Activated naive CD4-positive, alpha-beta T cell treated with Interleukin-2 at 50 U/mL for 16 hours (primary cell): Measurements from ENCODE around the gene ATIC.

Experiments used
- DNase-seq: peaks from one replicate; pipeline ENCODE4 v3.0.0-alpha.2; 2020

ATIC gene

DNA sequence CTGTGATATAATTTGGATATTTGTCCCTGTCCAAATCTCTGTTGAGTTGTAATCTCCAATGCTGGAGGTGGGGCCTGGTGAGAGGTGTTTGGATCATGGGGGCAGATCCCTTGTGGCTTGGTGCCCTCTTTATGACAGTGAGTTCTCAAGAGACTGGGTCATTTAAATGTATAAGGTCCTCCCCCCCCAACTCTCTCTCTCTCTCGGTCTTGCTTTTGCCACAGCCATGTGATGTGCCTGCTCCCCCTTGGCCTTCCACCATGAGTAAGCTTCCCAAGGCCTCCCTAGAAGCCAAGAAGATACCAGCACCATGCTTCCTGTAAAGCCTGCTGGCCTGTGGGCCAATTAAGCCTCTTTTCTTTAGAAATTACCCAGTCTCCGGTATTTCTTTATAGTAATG lies 65.4 kb downstream of the ATIC start:
- no peak for DNase-seq

DNA sequence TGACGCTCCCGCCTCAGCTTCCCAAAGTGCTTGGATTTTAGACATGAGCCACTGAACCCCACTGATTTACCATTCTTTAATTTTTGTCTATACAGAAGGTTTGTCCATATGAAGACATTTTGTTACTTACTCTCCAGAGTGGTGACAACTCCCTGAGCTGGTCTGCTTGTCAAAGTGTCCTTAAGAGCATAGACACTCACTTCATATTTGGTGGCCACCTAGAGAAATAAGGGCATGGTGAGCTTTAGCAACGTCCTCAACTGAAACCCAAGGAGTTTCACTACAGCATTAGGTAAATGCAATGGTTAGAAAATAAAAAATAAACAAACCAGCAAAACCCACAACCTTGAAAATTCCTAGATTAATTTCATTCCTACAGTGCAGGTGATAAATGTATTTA lies 66.2 kb downstream of the ATIC start:
- no peak for DNase-seq

DNA sequence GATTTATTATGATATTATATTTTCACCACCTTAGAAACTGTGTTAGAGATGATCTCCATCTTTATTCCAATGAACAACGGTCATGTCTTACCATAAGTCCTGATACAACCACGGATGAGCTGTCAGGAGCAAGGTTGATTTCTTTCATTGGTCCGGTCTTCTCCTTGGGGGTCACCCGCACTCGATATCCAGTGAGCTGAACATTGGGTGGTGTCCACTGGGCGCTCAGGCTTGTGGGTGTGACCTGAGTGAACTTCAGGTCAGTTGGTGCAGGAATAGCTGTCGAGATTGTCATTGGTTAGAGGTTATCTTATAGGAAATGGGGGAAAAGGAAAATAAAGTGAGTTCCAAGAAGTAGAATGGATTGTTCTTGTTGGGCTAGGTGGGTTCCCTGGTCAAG lies 67.2 kb downstream of the ATIC start:
- no peak for DNase-seq

DNA sequence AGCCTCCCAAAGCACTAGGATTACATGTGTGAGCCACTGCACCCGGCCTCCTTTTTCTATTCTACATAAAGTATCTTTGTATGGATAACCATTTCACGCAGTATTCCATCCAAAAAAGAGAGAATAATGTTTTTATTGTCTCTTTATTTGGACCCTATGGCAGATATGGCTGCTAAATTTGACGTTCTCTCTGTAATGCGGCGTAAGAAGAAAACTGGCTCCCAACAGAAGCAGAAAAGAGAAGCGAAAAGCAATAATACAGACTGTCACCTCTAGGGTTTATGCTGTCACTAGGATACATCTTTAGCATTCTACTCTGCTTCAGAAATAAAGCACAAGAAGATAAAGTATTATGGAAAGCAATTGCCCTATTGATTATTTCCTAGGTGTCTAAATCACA lies 68.1 kb downstream of the ATIC start:
- no peak for DNase-seq

DNA sequence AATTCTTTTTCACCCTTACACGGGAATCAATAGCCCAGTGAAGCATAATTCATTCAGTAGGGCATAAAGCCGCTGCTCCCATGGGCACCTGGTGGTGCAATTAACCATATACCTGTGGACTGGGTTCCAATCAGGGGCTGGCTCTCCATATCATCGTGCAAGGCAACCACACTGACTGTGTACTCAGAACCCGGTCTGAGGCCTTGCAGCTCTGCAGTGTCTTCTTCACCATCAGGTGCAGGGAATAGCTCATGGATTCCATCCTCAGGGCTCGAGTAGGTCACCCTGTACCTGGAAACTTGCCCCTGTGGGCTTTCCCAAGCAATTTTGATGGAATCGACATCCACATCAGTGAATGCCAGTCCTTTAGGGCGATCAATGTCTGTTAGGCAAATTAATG lies 68.8 kb downstream of the ATIC start:
- DNase-seq, result no peak

DNA sequence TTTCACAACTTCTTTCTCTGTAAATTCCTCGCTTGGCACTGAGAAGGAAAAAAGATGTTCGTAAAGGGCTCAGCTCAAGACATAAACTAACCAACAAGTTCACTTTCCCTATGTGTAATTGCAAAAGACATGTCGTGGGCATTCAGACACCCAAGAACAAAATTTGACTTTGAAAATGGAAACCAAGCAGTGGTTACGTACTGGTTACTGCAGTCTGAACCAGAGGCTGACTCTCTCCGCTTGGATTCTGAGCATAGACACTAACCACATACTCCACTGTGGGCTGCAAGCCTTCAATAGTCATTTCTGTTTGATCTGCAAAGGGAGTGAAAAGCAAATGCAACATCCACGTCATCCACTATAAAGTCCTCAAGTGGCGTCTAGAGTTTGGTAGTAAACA lies 70.2 kb downstream of the ATIC start:
- DNase-seq, result no peak

DNA sequence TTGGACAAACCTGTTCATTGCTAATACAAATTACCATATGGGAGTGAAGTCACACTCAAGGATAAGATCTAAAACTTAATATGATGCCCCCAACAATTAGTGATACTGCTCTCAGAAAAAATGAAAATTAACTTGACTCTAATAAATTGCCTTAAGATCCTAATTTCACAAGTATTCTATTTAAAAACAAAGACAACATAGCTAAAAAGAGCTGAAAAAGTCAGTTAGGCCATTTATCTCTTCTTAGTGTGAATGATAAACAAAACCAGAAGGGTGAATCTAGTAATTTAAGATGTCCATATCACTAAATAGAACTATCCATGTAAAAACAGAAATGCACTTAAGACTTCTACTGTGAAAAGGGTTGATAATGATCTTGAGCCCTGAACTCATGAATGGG lies 70.6 kb downstream of the ATIC start:
- DNase-seq, result no peak

DNA sequence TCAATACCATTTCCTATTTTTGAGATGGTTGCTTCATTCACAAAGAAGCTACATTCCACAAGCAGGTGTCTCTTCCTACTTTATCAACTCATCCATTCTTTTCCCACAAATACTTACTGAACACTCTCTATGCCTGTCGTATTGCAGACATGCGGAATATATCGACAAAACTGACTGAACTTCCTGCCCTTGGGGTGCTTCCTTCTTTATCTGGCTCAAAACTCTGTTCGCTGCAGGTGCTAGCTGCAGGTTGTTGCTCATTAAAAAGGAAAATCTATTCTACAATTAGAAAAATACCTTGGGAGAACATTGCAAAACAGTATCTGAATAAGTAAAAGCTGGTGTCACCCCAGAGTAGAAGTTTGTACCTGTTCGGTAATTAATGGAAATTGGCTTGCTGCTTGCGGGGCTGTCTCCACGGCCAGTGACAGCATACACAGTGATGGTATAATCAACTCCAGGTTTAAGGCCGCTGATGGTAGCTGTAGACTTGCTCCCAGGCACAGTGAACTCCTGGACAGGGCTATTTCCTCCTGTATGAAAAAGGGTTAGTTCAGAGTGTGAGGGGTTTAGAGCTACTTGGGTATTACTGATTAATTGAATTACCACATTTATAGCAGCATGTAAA lies 71.9 kb downstream of the ATIC start:
- DNase-seq, result no peak

DNA sequence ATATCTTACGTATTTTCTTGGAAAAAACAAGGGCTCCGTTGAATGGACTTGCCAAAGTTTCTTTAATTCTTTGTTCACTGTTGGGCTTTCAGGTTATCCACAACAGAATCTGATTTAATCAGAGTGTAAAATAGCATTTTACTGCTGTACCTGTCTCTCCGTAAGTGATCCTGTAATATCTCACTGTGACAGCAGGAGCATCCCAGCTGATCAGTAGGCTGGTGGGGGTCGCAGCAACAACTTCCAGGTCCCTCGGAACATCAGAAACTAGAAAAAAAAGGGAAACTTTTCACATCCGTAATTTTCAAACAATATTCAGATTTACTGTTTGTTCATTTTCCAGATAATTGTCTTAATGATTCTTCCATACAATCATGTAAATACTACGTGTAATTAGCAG lies 72.9 kb downstream of the ATIC start:
- no peak for DNase-seq

DNA sequence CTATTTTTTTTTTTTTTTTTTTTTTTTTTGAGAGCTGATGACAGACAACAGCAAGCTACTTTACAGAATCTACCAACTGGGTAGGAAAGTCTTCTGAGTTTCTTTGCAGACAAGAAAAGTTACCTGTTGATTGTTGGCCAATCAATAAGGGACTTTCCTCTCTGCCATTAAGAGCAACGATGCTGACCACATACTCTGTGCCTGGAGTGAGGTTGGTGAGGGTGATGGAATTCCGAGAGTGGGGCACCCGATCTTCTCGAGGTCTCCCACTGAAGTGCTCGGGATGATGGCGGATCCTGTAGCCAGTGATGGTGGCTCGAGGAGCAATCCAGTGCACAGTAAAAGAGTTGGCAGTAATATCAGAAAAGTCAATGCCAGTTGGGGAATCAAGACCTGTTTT lies 74.7 kb downstream of the ATIC start:
- no peak for DNase-seq

DNA sequence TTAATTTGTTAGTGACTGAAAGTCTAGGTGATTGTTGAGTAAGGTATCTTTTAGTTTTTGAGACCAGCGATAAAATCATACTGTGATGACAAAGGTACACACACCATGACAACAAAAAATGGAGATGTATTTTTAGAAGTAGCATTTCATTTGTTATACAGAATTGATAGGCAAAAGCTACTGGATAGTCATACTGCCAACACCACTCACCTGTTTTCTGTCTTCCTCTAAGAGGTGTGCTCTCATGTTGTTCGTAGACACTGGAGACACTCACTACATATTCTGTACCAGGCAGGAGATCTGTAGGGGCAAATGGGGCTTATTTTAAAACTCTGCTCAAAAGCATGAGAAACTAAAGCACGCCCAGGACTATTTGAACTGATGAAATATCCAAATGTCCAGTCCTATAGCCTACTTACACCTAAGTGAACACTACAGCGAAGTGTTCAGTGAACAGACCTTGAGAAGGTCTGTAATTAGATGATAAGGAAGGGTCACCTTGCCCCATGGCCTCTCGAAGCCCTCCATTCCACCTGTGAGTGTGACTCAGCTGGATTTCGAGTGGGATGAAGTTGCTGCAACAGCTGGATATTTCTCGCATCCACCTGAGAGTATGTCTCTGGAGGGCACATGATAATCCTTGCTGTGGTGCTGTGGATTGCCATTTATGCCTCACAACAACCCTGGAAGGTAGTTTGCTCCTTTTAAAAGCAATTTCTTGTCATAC lies 76.3 kb downstream of the ATIC start:
- DNase-seq, result no peak

DNA sequence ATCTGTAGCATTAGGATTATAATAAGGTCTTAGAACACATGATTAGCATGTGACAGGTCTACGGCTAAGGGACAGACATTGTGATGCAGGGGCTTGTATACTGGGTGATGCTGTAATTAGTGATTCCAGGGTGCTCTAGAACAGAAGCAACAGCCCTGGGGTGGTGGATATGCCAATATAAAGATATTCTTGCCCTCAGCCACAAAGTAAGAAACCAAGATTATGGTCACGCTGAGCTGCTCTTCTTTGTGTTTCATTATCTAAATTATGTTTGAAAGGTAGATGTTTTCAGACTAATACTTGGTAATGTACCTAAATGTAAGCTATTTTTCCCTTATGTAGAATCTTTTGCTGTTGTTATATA lies 78.7 kb downstream of the ATIC start:
- DNase-seq, result no peak

DNA sequence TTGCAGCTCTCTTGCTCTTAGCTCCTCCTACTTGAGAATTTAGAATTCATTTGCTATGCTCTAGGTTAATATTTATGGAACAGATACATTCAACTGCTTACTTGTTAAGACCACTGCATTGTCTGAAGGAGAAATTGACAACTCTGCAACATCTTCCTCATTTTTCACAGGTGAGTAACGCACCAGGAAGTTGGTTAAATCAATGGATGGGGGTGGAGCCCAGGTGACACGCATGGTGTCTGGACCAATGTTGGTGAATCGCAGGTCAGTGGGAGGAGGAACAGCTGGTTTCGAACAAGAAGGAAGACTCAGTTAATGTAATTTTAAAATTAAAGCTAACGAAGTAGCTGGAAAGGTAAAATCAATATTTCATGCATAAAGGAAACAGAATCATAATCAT lies 79.7 kb downstream of the ATIC start:
- no peak for DNase-seq

DNA sequence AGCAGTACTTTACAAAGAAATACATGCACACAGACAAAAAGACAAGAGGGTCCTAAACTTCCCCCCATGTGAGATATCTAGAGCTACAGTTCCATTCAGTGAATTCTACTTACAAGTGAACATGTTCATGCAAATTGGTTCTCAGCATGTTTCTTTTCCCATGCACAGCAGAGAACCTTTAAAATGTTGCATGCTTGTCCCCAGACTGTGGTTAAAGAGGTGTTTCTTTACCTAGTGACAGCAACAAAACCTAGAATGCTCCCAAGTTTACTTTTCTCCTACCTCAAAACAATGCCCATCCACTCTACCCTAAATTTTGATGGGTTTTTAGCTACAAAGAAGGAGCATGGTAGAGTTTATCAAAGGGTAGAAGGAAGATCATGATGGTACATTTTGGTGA lies 80.3 kb downstream of the ATIC start:
- no peak for DNase-seq

DNA sequence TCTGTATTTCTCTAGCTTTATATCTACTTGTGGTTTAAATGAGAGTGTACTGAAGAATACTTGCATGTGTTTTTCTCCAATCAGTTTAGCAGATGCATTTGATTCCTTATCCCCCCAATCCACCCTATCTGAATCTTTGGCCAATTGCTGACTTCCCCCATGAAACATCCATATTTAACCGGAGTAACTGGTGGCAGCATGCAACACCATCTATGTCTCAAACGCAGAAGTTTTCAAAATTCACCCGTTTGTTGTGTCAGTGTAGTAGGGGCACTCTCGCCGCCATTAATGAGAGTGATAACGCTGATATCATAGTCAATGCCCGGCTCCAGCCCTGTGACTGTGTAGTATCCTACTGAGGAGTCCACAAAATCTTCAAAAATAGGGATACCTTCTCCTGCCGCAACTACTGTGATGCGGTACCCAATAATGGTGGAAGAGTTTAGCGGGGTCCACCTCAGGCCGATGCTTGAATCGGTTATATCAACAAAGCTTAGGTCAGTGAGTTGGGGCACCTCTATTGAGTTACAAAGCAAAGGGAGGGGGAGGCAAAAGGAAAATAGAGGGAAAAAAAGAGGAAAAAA lies 80.9 kb downstream of the ATIC start:
- no peak for DNase-seq

DNA sequence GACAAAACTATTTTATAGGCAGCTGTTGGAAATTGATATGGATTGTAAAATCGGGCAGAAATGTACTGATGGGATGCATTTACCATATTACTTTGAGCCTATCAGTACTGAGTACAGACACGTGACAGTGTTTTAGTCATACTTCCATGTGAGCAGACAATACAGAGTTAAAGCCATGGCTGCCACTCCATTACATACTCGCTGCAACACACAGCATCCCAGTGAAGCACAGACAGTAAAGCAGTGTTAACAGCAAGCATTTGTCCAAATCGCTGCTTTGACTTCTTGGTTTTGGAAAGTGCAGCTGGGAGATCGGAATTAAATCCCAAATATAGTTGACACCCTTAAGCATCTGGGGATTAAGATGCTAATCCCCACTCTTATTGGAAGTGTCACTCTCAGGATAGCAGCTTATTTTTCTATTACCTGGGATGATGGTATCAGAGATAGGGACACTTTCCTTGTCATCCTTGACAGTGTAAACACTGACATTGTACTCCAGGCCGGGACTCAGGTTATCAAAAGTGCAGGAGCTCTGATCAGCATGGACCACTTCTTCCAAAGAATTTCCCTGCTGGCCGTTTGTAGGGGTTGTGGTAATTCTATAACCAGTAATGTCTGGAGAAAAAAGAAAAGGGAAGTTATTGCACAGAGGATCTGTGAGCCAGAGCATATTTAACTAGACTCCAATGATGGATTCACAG lies 82.4 kb downstream of the ATIC start:
- DNase-seq, result no peak

DNA sequence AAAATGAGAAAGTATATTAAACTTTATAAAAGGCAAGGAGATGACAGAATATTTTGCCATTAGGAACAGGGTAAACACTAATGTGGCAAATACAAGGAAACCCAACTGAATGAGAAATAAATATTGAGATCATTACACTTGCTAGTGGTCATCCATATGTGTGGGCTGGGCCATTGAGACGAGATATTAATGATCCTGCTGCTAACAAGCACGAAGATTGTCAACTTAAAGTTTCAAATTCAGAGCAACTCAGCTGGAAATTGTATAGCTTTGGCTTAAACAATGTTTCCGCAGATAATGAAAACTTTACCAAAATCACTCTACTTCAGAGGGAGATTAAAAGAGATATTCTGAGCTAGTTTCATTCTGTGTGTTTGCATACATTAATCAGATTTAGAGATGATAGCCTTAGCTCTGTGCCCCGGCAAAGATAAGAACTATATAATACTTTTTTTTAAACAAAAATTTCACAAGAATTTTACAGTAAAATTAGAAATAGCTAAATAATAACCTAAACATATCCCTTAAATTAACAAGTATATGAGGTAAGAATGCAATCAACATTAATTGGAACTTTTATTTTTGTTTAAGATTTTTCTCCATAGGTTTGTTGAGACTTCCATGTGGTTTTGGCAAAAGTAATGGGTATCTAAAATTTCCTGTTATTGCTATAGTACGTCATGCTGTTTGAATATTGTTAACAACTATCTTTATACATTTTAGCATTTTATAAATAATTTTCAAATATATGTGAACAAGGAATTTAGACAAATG lies 84.0 kb downstream of the ATIC start:
- no peak for DNase-seq

DNA sequence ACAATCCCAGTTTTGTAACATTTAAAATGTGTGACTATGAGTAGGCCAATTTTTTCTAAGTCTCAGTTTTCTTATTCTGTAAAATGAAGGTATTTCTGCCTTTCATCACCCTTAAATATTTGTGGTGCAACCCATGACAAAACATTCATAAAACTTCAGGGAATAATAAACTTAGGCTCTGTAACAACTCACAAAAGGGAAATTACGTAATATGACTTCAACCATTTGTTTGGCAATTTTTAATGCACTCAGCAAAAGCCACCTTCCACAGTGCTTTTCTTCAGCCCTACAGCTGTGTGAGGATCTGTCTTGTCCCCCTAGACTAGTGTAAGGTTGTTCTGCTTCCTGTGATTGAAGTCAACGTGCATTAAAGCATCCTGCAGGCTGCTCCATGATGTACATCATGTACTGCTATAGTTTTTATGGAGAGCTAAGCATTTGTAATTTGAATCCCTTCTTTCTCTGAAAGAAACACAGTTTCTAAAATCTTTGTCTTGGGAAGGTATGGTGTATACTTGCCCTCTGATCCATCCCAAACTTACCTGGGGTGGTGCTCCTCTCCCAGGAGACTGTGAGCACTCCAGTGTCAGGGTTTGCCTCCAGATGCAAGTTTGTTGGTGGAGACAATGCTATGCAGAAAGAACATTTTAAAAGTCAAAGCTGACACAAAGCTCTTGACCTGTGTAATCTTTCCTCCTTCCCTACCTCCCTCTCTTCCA lies 84.9 kb downstream of the ATIC start:
- DNase-seq, result no peak

DNA sequence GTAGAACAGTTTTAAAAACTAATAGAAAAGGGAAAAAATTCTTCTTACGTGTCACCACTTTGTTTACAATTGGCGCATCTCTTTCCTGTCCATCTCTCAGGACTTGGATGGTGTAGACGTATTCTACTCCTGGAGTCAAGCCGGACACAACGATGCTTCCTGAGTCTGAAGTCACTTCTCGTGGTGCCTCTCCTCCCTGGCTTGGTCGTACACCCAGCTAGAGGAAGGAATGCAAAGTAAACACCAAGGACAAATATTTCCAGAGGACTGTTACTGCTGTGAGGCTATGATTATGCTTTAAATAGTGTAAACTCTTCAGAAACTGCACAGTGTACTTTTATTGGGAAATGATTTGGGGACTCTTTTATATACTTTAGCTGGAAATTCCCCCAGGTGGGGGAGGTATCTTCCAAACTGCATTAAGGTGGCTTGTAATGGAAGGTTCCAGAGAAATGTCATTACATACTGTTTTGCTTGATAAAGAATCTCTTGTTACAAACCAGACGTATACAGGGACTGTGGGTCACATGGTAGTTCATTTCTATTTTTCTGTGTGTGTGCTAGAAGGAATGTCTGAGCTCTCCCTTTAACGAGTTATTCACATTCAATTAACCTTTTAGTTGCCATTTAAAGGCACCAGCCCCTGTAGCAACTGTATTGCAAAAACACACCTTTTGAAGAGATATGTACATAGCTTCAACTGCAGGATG lies 85.9 kb downstream of the ATIC start:
- DNase-seq, result no peak

DNA sequence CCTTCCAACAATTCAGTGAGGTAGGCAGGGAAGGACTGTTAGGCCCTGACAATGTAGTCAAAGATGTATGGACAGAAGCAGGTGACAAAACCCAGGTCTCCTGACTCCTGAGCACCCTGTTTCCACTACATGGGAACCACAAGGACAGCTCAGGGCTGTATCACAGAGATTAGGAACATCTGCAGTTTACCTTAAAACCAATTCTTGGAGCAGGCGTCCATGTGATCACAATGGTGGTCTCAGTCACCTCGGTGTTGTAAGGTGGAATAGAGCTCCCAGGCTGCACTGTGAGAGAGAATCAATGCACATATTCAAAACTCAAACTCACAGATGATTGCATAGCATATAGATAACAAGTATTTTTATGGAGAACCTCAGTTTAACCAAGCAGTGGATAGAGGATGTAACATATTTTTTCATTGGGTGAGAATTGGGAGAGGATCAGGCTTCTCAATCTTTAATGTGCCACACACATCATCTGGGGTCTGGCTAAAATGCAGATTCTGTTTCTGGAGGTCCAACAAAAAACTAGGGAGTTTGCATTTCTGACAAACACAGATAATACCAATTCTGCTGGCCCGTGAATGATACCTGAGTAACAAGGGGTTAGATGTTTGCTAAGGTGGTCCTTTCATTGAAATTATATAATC lies 87.3 kb downstream of the ATIC start:
- no peak for DNase-seq
